AG09319 (cell line): ENCODE data around the gene SAMD1.

Experiments used
- DNase-seq: peaks from one replicate; pipeline ENCODE4 v3.0.0-alpha.2; 2010; ENCODE audit warnings: low read depth; ENCODE audit errors: extremely low read depth
- CTCF ChIP-seq: IDR thresholded peaks from 2 replicates; pipeline ENCODE4 v1.5.1; 2011; ENCODE audit warnings: low read depth, mild to moderate bottlenecking, inconsistent platforms, low read length, moderate library complexity

SAMD1 gene

GRCh38 chr19:14106840-14107239 is 16.3 kb upstream of the SAMD1 start:
- TF ChIP-seq CTCF, result no peak
- no peak for DNase-seq

GRCh38 chr19:14105680-14106079 is 15.1 kb upstream of the SAMD1 start:
- no peak for DNase-seq
- TF ChIP-seq CTCF, result no peak

GRCh38 chr19:14103310-14103709 is 12.8 kb upstream of the SAMD1 start:
- no peak for TF ChIP-seq CTCF
- no peak for DNase-seq

- TF ChIP-seq CTCF, result no peak
- DNase-seq, result no peak
Observed at GRCh38 chr19:14102756-14103155, 12.2 kb upstream of the SAMD1 start.

- no peak for TF ChIP-seq CTCF
- no peak for DNase-seq
Observed at GRCh38 chr19:14102102-14102696, 11.6 kb upstream of the SAMD1 start.

- TF ChIP-seq CTCF, result no peak
- no peak for DNase-seq
Observed at GRCh38 chr19:14101003-14101545, 10.5 kb upstream of the SAMD1 start.

- no peak; the same call in 1 of the 2 replicates for TF ChIP-seq CTCF
- no peak for DNase-seq
Observed at GRCh38 chr19:14097532-14098151, 7.1 kb upstream of the SAMD1 start.
